ENCODE measurements around the gene APOL3. TPM values are rescaled to one million over a fixed set of nuclear protein-coding genes. Genes with fewer than 3 reads are reported as not detected.
"Not testable (repeated sequence)": the region's sequence is repeated elsewhere in the genome, so short reads cannot be mapped to it uniquely, and the experiment has no call there.

APOL3 gene
- total RNA-seq, 1 experiment from 2014 or later = 17.6 TPM

- DNase-seq = no peak
- no peaks in the 10 kb centered on the region for H3K27me3 ChIP-seq
- H3K4me3 ChIP-seq = no peak overlapping the region
- H3K36me3 ChIP-seq = no peaks in the 10 kb centered on the region
- no peaks in the 10 kb centered on the region for H3K9me3 ChIP-seq
Observed at GRCh38 chr22:36197065-36197440, 36.5 kb upstream of the APOL3 start.

GRCh38 chr22:36196254-36197064, 35.9 kb upstream of the APOL3 start:
- Histone ChIP-seq H3K4me3 (no peak overlapping the region), H3K36me3 (no peaks in the 10 kb centered on the region), H3K9me3 (no peaks in the 10 kb centered on the region), H3K27me3 (no peaks in the 10 kb centered on the region)
- DNase-seq = no peak

- DNase-seq = peak; percentile 57
Observed at GRCh38 chr22:36194971-36195370, 34.4 kb upstream of the APOL3 start.

GRCh38 chr22:36194385-36194784, 33.8 kb upstream of the APOL3 start:
- H3K27me3 ChIP-seq = no peaks in the 10 kb centered on the region
- no peaks in the 10 kb centered on the region for H3K9me3 ChIP-seq
- DNase-seq = no peak
- no peak overlapping the region for H3K4me3 ChIP-seq
- no peaks in the 10 kb centered on the region for H3K36me3 ChIP-seq

More at GRCh38 chr22:36194971-36195370, 34.4 kb upstream of the APOL3 start:
- H3K27me3 ChIP-seq = no peaks in the 10 kb centered on the region
- H3K4me3 ChIP-seq = no peak overlapping the region
- no peaks in the 10 kb centered on the region for H3K9me3 ChIP-seq
- H3K36me3 ChIP-seq = no peaks in the 10 kb centered on the region

- Histone ChIP-seq H3K36me3 (no peaks in the 10 kb centered on the region), H3K4me3 (no peak overlapping the region), H3K9me3 (no peaks in the 10 kb centered on the region), H3K27me3 (no peaks in the 10 kb centered on the region)
- DNase-seq = no peak
Observed at GRCh38 chr22:36193577-36193976, 33.0 kb upstream of the APOL3 start.

- no peaks in the 10 kb centered on the region for H3K36me3 ChIP-seq
- H3K27me3 ChIP-seq = no peaks in the 10 kb centered on the region
- DNase-seq = no peak
- no peak overlapping the region for H3K4me3 ChIP-seq
- H3K9me3 ChIP-seq = no peaks in the 10 kb centered on the region
Observed at GRCh38 chr22:36193171-36193570, 32.6 kb upstream of the APOL3 start.

- H3K27me3 ChIP-seq = no peaks in the 10 kb centered on the region
- H3K36me3 ChIP-seq = no peaks in the 10 kb centered on the region
- H3K9me3 ChIP-seq = no peaks in the 10 kb centered on the region
- H3K4me3 ChIP-seq = no peak overlapping the region
- DNase-seq = no peak
Observed at GRCh38 chr22:36192542-36192941, 32.0 kb upstream of the APOL3 start.

GRCh38 chr22:36191106-36191836, 30.7 kb upstream of the APOL3 start:
- Histone ChIP-seq H3K4me3 (no peak overlapping the region), H3K36me3 (no peaks in the 10 kb centered on the region), H3K27me3 (no peaks in the 10 kb centered on the region), H3K9me3 (no peaks in the 10 kb centered on the region)
- DNase-seq = peak; percentile 90

- not testable (repeated sequence) for H3K4me3 ChIP-seq, H3K27me3 ChIP-seq, DNase-seq, H3K36me3 ChIP-seq, H3K9me3 ChIP-seq
Observed at GRCh38 chr22:36187862-36188261, 27.3 kb upstream of the APOL3 start.

- H3K36me3 ChIP-seq = no peaks in the 10 kb centered on the region
- no peak for DNase-seq
- H3K4me3 ChIP-seq = no peak overlapping the region
- no peaks in the 10 kb centered on the region for H3K9me3 ChIP-seq
- H3K27me3 ChIP-seq = no peaks in the 10 kb centered on the region
Observed at GRCh38 chr22:36185828-36186624, 25.5 kb upstream of the APOL3 start.

GRCh38 chr22:36184433-36185025, 24.0 kb upstream of the APOL3 start:
- no peaks in the 10 kb centered on the region for H3K27me3 ChIP-seq
- H3K9me3 ChIP-seq = no peaks in the 10 kb centered on the region
- H3K4me3 ChIP-seq = no peak overlapping the region
- DNase-seq = peak; percentile 56
- no peaks in the 10 kb centered on the region for H3K36me3 ChIP-seq

- Histone ChIP-seq H3K36me3 (no peaks in the 10 kb centered on the region), H3K9me3 (no peaks in the 10 kb centered on the region), H3K27me3 (no peaks in the 10 kb centered on the region), H3K4me3 (no peak overlapping the region)
- DNase-seq = no peak
Observed at GRCh38 chr22:36183446-36183845, 22.9 kb upstream of the APOL3 start.

- no peak overlapping the region for H3K4me3 ChIP-seq
- no peak for DNase-seq
- no peaks in the 10 kb centered on the region for H3K27me3 ChIP-seq
- no peaks in the 10 kb centered on the region for H3K9me3 ChIP-seq
- no peaks in the 10 kb centered on the region for H3K36me3 ChIP-seq
Observed at GRCh38 chr22:36182857-36183256, 22.3 kb upstream of the APOL3 start.

- Histone ChIP-seq H3K9me3 (no peaks in the 10 kb centered on the region), H3K36me3 (no peaks in the 10 kb centered on the region), H3K4me3 (no peak overlapping the region), H3K27me3 (no peaks in the 10 kb centered on the region)
- no peak for DNase-seq
Observed at GRCh38 chr22:36182056-36182455, 21.5 kb upstream of the APOL3 start.

GRCh38 chr22:36180928-36181327, 20.4 kb upstream of the APOL3 start:
- Histone ChIP-seq H3K4me3 (no peak overlapping the region), H3K9me3 (no peaks in the 10 kb centered on the region), H3K27me3 (no peaks in the 10 kb centered on the region), H3K36me3 (no peaks in the 10 kb centered on the region)
- no peak for DNase-seq

- no peaks in the 10 kb centered on the region for H3K9me3 ChIP-seq
- no peak overlapping the region for H3K4me3 ChIP-seq
- H3K36me3 ChIP-seq = no peaks in the 10 kb centered on the region
- no peaks in the 10 kb centered on the region for H3K27me3 ChIP-seq
- DNase-seq = peak; percentile 59
Observed at GRCh38 chr22:36180038-36180880, 19.7 kb upstream of the APOL3 start.

Measured in MG63 (cell line).